ENCODE measurements around the gene ST6GALNAC2. TPM values are rescaled to one million over a fixed set of nuclear protein-coding genes. Genes with fewer than 3 reads are reported as not detected.

Gene ST6GALNAC2
- total and polyA plus RNA-seq, 2 experiments from 2014 or later, result 0.65 to 0.96 TPM

GRCh38 chr17:76581515-76581914 lies 4.1 kb downstream of the ST6GALNAC2 start:
- Histone ChIP-seq H3K27me3 (replicated peaks; ENCODE audit: insufficient read depth) (peaks cover 9% of the 10 kb centered on the region; the same call in 1 of the 2 replicates), H3F3A (ENCODE audit: insufficient read depth) (peaks cover 4% of the 10 kb centered on the region; the same call in 1 of the 2 replicates), H3K9me3 (ENCODE audit: low read depth) (no peaks in the 10 kb centered on the region), H3K4me2 (ENCODE audit: unreplicated experiment) (no peak overlapping the region), H3K9ac (no peak overlapping the region), H3K4me1 (ENCODE audit: insufficient read depth) (no peaks in the 10 kb centered on the region), H3K27ac (no peak overlapping the region), H2AFZ (no peak overlapping the region), H3K36me3 (ENCODE audit: low read depth) (no peaks in the 10 kb centered on the region), H4K20me1 (ENCODE audit: insufficient read depth) (no peaks in the 10 kb centered on the region), H3K4me3 (no peak overlapping the region), H3K79me2 (ENCODE audit: insufficient read depth) (no peaks in the 10 kb centered on the region), H3K9me2 (ENCODE audit: insufficient read depth) (no peaks in the 10 kb centered on the region)
- no peak for TF ChIP-seq EZH2 (IDR thresholded peaks at IDR 0.05; ENCODE audit: insufficient read depth, poor library complexity, severe bottlenecking)
- no peak for TF ChIP-seq EZH2phosphoT487 (IDR thresholded peaks at IDR 0.05; ENCODE audit: insufficient read depth, low read depth)
- DNase-seq, result no peak
- in situ Hi-C loops (cut with MboI), result loop anchor here (25.0 kb wide), 1 partner anchor 94 kb away; no protein-coding TSS in a partner anchor
- WGBS, 2 experiments (ENCODE audit: low coverage in 1 of 2, low lambda C conversion rate in 2 of 2, missing lambda C conversion rate in 2 of 2), result 86 to 87% methylated on average over 5 of the region's 5 CpGs

GRCh38 chr17:76579281-76579680 lies 6.4 kb downstream of the ST6GALNAC2 start:
- H3K4me1 ChIP-seq (ENCODE audit: insufficient read depth), result no peaks in the 10 kb centered on the region
- H3K4me3 ChIP-seq, result no peak overlapping the region
- no peaks in the 10 kb centered on the region for H3K9me3 ChIP-seq (ENCODE audit: low read depth)
- H3K27me3 ChIP-seq (replicated peaks; ENCODE audit: insufficient read depth), result no peaks in the 10 kb centered on the region
- in situ Hi-C loops (cut with MboI), result loop anchor here (25.0 kb wide), 1 partner anchor 92 kb away; no protein-coding TSS in a partner anchor
- H4K20me1 ChIP-seq (ENCODE audit: insufficient read depth), result no peaks in the 10 kb centered on the region
- no peaks in the 10 kb centered on the region for H3K36me3 ChIP-seq (ENCODE audit: low read depth)
- H3K9ac ChIP-seq, result no peak overlapping the region
- H3F3A ChIP-seq (ENCODE audit: insufficient read depth), result peaks cover 2% of the 10 kb centered on the region; the same call in 1 of the 2 replicates
- WGBS, 2 experiments (ENCODE audit: low coverage in 1 of 2, low lambda C conversion rate in 2 of 2, missing lambda C conversion rate in 2 of 2), result 96 to 99% methylated on average over 2 of the region's 2 CpGs
- DNase-seq, result no peak
- no peaks in the 10 kb centered on the region for H3K79me2 ChIP-seq (ENCODE audit: insufficient read depth)
- no peaks in the 10 kb centered on the region for H3K9me2 ChIP-seq (ENCODE audit: insufficient read depth)
- no peak for TF ChIP-seq EZH2phosphoT487 (IDR thresholded peaks at IDR 0.05; ENCODE audit: insufficient read depth, low read depth)
- TF ChIP-seq EZH2 (IDR thresholded peaks at IDR 0.05; ENCODE audit: insufficient read depth, poor library complexity, severe bottlenecking), result no peak
- no peak overlapping the region for H3K4me2 ChIP-seq (ENCODE audit: unreplicated experiment)
- no peak overlapping the region for H3K27ac ChIP-seq
- H2AFZ ChIP-seq, result no peak overlapping the region

DNA sequence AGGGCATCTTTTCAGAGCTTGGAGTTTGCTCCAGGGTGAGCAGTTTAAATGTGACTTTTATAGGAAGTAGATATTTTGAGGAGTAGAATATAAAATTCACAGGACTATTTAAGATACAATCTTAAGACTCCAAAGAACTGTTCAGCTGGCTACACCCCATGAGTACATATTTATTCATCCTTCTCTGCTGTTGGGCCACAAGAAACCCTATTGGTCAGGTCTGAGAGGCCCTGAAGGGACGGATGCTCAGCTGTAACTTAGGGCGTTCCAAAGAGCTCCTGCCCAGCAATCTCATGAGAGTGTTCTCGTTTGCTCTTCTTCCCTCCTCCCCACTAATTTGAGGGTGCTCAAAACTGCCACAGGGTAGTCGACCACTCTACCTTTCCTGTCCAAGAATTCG lies 7.3 kb downstream of the ST6GALNAC2 start:
- no peaks in the 10 kb centered on the region for H3K9me2 ChIP-seq (ENCODE audit: insufficient read depth)
- H2AFZ ChIP-seq, result no peak overlapping the region
- H3K4me2 ChIP-seq (ENCODE audit: unreplicated experiment), result no peak overlapping the region
- H3K4me3 ChIP-seq, result no peak overlapping the region
- no peaks in the 10 kb centered on the region for H4K20me1 ChIP-seq (ENCODE audit: insufficient read depth)
- H3K36me3 ChIP-seq (ENCODE audit: low read depth), result no peaks in the 10 kb centered on the region
- no peaks in the 10 kb centered on the region for H3K27me3 ChIP-seq (replicated peaks; ENCODE audit: insufficient read depth)
- H3K9me3 ChIP-seq (ENCODE audit: low read depth), result no peaks in the 10 kb centered on the region
- H3F3A ChIP-seq (ENCODE audit: insufficient read depth), result no peaks in the 10 kb centered on the region
- H3K79me2 ChIP-seq (ENCODE audit: insufficient read depth), result no peaks in the 10 kb centered on the region
- H3K4me1 ChIP-seq (ENCODE audit: insufficient read depth), result no peaks in the 10 kb centered on the region
- no peak for DNase-seq
- TF ChIP-seq EZH2 (IDR thresholded peaks at IDR 0.05; ENCODE audit: insufficient read depth, poor library complexity, severe bottlenecking), result no peak
- no peak for TF ChIP-seq EZH2phosphoT487 (IDR thresholded peaks at IDR 0.05; ENCODE audit: insufficient read depth, low read depth)
- 79 to 84% methylated on average over 5 of the region's 5 CpGs for WGBS, 2 experiments (ENCODE audit: low coverage in 1 of 2, low lambda C conversion rate in 2 of 2, missing lambda C conversion rate in 2 of 2)
- no peak overlapping the region for H3K9ac ChIP-seq
- in situ Hi-C loops (cut with MboI), result loop anchor here (25.0 kb wide), 1 partner anchor 91 kb away; no protein-coding TSS in a partner anchor
- H3K27ac ChIP-seq, result no peak overlapping the region

DNA sequence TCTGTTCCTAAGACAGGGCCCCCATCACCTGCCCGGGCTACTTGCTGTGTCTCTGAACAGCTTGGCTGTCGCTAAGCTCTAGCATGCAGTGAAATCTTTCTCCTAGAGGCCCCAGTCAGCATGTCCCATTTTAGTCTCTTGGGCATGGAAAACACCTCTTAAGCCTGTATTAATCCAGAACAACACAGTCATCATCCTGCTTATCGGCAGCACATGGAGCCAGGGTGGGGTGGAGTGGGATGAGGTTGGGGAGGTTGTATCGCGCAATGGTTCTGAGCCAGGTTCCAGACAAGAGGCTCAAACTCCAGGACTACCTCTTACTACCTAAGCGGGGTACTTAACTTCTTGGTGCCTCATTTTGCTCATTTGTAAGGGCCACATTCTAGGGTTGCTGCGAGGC lies 7.8 kb downstream of the ST6GALNAC2 start:
- no peak for DNase-seq
- H3K27ac ChIP-seq, result no peak overlapping the region
- WGBS, 2 experiments (ENCODE audit: low coverage in 1 of 2, low lambda C conversion rate in 2 of 2, missing lambda C conversion rate in 2 of 2), result 94% methylated on average over 7 of the region's 7 CpGs
- in situ Hi-C loops (cut with MboI), result loop anchor here (25.0 kb wide), 1 partner anchor 91 kb away; no protein-coding TSS in a partner anchor
- no peaks in the 10 kb centered on the region for H3K4me1 ChIP-seq (ENCODE audit: insufficient read depth)
- H3K4me2 ChIP-seq (ENCODE audit: unreplicated experiment), result no peak overlapping the region
- H3F3A ChIP-seq (ENCODE audit: insufficient read depth), result no peaks in the 10 kb centered on the region
- H3K79me2 ChIP-seq (ENCODE audit: insufficient read depth), result no peaks in the 10 kb centered on the region
- H3K9me3 ChIP-seq (ENCODE audit: low read depth), result no peaks in the 10 kb centered on the region
- H4K20me1 ChIP-seq (ENCODE audit: insufficient read depth), result no peaks in the 10 kb centered on the region
- no peak for TF ChIP-seq EZH2phosphoT487 (IDR thresholded peaks at IDR 0.05; ENCODE audit: insufficient read depth, low read depth)
- TF ChIP-seq EZH2 (IDR thresholded peaks at IDR 0.05; ENCODE audit: insufficient read depth, poor library complexity, severe bottlenecking), result no peak
- H2AFZ ChIP-seq, result no peak overlapping the region
- H3K4me3 ChIP-seq, result no peak overlapping the region
- H3K9me2 ChIP-seq (ENCODE audit: insufficient read depth), result no peaks in the 10 kb centered on the region
- H3K36me3 ChIP-seq (ENCODE audit: low read depth), result no peaks in the 10 kb centered on the region
- H3K9ac ChIP-seq, result no peak overlapping the region
- H3K27me3 ChIP-seq (replicated peaks; ENCODE audit: insufficient read depth), result no peaks in the 10 kb centered on the region
